Left lobe of liver (tissue), 2 donors: ENCODE results near the gene CALML6. TPM values are rescaled to one million over a fixed set of nuclear protein-coding genes. Genes with fewer than 3 reads are reported as not detected.

Experiments
- ATAC-seq: fragments of 200-7000 bp; cut with Tn5 transposase; one replicate; pipeline ENCODE4 v1.9.1; 2020; ENCODE audit warnings: mild to moderate bottlenecking, moderate library complexity
- DNase-seq: peaks from one replicate; pipeline ENCODE4 v3.0.0-alpha.2; 2020; ENCODE audit warnings: low spot score
- total RNA-seq: library from RNA; stranded (reverse); gene quantifications from one replicate; pipeline ENCODE4 v1.2.1, GENCODE V29; 2021
- donor health status: DM: no; HTN: no; CAD: no; lungs with moderate emphysema.
- donor health status: DM: no; HTN: yes; CAD: no.

CALML6 gene
- total RNA-seq, 1 donor from 2014 or later = 1.4 TPM

GRCh38 chr1:1910033-1910465 lies 5.0 kb upstream of the CALML6 start:
- ATAC-seq = no peak
- no peak for DNase-seq

DNA sequence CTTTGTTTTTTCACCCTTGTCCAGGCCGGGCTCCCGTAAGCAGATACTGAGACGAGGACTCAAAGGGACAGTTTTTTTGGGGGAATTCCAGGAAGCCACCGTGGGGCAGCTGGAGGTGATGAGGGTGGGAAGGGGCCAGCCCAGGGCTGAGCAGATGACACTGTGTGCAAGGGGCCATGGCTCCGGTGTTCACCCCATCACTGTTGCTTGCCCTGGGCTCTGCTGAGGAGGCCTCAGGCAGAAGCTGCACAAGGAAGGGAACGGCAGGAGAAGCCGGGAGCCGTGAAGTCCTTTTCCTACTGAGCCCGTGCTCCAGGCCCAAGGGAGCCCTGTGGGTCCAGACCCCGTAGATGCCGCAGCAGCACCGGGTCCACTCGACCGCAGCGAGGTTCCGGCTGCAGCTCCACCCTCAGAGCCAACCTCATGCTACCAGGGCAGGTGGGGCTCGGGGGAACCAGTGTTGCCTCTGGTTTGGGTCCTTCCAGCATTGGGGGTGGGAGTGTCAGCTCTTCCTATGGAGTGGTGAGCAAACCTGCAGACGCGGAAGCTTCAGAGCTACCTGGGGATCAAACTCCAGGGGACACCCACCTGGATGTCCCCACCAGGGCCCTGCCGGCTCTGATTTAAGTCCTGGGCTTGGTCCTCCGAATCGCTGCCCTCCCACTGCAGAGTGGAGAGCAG lies 4.3 kb upstream of the CALML6 start:
- no peak for DNase-seq
- ATAC-seq = no peak

DNA sequence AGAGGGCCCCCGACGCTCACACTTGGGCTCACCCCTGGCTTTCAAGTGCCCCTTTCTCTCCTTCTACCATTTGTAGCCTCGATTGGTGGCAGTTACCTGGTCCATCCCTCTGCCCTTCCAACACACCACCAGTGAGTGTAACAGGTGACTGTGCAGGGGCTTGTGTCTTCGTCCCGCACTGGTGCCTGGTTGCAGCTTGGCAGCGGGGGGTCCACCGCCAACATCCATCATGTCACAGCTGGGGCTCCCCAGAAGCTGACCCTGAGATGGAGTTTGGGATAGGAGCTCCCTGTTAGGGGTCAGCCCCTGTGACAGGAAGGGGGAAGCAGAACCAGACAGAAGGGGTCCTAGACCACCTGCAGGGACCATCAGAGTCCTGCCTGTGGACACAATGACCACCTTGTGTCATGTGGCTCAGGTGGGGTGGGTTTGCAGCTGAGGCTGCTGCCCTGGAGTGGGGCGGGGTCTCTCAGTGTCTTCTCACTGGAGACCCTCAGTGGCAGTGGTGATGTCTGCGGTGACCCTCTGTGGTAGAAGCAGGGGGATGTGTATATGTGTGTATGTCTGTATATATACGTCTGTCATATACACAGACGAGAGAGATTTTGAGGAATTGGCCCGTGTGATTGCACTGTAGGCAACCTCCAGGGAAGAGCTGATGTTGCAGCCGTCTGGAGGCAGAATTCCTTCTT lies 3.6 kb upstream of the CALML6 start:
- DNase-seq = no peak
- ATAC-seq = no peak

GRCh38 chr1:1914101-1914970 lies 724 bp upstream of the CALML6 start:
- peak; percentile 59 for DNase-seq

DNA sequence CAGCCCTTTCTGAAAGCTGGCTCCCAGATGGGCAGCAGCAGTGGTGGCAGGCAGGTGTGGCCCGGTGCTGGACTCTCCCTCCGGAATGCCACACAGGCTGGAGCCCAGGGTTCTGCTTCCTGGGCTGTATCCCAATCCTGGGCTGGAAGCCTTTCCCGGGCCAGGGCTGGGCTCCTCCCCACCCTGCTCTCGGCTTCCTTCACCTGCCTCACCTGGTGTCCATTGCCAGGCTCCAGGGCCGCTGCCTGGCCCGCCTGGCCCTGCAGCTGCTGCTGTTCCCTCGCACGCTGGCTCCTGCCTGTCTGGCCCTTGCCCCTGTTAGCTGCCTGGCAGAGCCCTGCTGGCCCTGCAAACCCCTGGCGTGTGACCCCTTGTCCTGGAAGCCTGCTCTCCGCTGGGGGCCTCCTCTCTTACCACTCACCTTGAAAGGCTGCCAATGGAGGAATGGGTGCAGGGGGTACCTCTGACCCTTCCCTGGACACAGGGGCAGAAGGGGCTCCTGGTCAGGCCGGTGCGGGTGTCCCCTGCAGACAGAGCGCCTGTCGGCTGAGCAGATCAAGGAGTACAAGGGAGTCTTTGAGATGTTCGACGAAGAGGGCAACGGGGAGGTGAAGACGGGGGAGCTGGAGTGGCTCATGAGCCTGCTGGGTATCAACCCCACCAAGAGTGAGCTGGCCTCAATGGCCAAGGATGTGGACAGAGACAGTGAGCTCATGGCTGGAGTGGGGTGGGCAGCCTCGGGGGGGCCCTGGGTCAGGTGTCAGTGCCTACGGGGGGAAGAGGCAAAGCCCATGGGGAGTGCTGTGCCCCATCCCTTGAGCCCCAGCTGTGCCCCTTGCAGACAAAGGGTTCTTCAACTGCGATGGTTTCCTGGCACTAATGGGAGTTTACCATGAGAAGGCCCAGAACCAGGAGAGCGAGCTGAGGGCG lies 1.1 kb downstream of the CALML6 start:
- DNase-seq (no peak), ATAC-seq (no peak)

More at GRCh38 chr1:1914101-1914970, 724 bp upstream of the CALML6 start:
- peak; percentile 12 for ATAC-seq

DNA sequence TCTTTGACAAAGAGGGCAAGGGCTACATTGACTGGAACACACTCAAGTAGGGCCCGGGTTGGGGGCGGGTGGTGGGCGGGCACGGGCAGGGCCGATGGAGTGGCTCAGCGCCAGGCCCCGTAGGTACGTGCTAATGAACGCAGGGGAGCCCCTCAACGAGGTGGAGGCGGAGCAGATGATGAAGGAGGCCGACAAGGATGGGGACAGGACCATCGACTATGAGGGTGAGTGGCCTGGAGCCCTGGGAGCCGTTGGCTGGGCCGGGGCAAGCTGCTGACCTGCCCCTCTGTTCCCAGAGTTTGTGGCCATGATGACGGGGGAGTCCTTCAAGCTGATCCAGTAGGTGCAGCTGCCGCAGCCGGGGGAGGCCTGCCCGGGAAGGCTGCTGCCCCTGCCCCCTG lies 1.8 kb downstream of the CALML6 start:
- ATAC-seq (no peak), DNase-seq (no peak)

- DNase-seq = no peak
These were observed 2.4 kb downstream of the CALML6 start for GRCh38 chr1:1917304-1917976.

DNA sequence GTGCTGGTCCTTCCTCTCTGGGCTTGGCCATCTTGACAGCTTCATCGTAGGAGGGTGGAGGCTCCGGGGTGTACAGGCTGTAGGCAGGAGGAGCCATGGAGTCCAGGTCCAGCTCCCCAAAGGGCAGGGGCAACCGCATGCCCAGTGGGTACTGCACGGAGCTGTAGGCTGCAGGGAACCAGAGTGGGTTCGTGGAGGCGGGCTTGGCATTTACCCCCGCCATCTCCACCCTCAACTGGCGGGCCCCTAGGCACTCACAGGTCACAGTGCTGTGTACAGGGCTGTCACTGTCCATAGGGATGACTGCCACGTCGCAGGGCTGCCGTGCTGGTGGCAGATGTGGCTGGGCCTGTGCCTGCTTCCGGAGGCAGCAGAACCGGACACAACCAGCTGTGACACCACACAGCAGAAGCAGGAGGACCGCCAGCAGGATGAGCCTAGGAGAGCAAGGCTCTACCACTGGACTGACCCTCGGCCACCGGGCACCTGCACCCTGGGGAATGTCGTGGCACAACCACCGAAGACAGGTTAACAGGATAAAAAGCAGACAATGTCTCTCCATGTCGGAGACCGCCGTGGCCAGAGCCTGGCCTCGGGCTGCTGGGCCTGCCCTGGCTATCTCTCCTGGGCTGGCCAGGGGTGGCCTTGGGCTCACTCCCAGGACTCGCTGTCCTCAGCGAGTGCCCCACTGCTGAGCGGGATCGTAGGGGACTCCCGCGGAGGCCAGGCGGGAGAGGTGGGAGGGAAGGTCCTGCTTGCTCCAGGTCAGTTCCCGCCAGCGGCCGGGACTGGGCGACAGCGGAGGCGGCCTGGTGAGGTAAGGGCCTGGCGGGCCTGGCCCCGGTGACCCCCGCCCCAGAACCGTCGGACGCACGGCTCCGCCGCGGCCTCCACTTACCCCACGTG lies 3.2 kb downstream of the CALML6 start:
- DNase-seq (peak; percentile 55), ATAC-seq (peak; percentile 1)

More at GRCh38 chr1:1917304-1917976, 2.4 kb downstream of the CALML6 start:
- no peak for ATAC-seq

DNA sequence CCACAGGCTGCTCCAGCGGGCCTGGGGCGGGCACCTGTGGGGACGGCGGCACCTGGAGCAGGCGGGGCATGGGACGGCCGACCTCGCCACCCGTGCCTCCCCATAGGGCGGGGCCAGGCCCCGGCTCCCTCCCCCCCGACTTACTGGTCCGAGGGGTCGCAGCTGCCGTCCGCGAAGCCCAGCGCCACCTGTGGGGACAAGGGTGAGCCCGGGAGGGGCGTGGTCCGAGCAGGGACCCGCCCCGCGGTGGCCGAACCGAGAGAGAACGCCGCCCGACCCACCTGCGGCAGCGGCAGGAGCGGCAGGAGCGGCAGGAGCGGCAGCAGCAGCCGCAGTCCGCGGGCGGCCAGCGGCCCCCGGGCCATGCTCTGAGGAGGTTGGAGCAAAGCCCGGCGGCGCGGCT lies 3.8 kb downstream of the CALML6 start, which contains the start of gene TMEM52:
TMEM52 (minus strand) TSS at position 379 of the 403 bp plus-strand sequence; CDS start at position 365, 14 bp downstream.
- ATAC-seq = peak; percentile 54

GRCh38 chr1:1919304-1920056 lies 4.4 kb downstream of the CALML6 start:
- peak; percentile 100 for DNase-seq
- peak; percentile 81 for ATAC-seq

More for the DNA sequence above, 3.8 kb downstream of the CALML6 start, which contains the start of gene TMEM52:
- no peak for DNase-seq

- DNase-seq = no peak
- ATAC-seq = no peak
These were observed 5.1 kb downstream of the CALML6 start for GRCh38 chr1:1920057-1920607.

DNA sequence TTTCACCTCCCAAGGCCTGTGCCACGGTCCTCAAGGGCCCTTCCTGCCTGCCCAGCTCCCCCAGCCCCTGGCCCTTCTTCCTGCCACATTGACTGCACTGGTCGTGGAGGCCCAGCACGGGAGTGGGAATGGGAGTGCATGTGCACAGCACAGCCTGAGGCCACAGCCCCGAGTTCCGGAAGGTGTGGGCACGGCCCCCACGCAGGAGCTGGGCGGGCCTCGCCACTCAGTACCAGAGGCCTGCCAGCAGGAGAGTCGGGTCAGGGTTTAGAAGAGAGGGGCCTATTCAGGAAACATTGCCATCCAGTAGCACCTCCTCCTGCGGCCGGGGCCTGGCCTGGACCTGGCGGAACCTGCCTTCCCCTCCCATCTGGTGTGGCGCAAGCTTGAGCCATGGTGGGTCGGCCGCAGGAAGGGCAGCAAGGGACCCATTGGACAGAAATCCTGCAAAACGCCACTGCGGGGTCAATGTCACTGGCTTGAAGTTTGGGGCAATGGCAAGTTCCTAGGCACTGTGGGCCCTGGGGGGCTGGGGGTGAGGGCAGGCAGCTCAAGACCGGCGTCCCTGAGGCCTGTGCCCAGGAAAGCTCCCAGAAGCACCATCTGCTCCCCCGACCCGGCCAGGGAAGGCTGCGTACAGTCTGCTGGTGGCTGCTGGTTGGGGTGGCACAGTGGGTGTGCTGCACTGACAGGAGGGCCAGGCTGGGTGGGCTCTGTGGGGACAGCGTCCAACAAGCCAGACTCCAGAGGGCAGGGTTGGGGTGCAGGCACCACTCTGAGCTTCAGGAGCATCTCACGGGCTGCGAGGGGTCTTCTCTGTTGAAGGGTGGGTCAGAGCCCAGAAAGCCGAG lies 5.8 kb downstream of the CALML6 start:
- ATAC-seq (no peak), DNase-seq (peak; percentile 55)

- no peak for DNase-seq
These were observed 6.4 kb downstream of the CALML6 start for GRCh38 chr1:1921459-1921862.

DNA sequence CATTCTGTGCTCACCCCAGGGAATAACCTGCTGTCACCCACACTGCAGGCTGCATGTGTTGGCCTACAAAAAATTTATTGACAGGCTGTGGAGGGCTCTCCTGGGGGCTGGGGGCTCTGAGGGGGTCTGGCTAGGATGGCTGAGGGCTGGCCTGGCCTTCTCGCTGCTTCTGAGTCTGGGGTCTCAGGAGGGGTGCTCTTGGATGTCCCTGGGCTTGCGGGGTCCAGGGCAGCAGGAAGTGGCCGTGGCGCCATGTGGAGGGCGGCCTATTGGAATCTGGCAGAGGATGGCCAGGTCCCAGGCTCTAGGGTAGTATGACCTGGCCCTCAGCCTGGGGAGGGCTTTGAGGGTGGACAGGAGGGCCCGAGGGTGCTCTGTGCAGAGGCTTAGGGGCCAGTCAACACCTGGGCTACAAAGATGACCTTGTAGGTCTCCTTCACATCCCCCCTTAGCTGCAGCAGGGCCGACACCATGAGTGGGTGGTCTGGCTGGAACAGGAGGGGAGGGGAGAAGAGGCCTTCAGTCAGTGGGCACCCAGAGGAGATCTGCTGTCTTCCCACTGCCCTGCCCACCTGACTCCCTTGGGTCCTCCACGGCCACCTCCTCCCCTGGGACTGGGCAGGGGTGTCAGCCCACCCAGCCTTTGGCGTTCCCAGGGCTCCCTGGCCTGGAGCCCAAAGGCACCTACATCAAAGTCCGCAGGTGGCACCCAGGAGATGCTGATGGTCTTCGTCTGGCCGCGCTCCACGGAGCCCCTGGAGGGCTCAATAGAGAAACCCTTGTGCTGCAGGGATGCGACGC lies 7.0 kb downstream of the CALML6 start:
- ATAC-seq (no peak), DNase-seq (no peak)

More at GRCh38 chr1:1921459-1921862, 6.4 kb downstream of the CALML6 start:
- no peak for ATAC-seq

- DNase-seq = no peak
- no peak for ATAC-seq
These were observed 7.6 kb downstream of the CALML6 start for GRCh38 chr1:1922702-1922955.
